ENCODE data around the gene ATP8B1.

GRCh38 chr18:57618910-57619309 is 184.2 kb downstream of the ATP8B1 start:
- TF ChIP-seq CTCF (IDR thresholded peaks at IDR 0.05; ENCODE audit: insufficient read depth, low read length, poor library complexity, severe bottlenecking): no peak
- no peak for TF ChIP-seq EZH2phosphoT487 (conservative IDR thresholded peaks at IDR 0.05; ENCODE audit: low read length)

Measured in SU-DHL-6 (cell line).